K562 (cell line): ENCODE measurements around the gene PCSK1. TPM values are rescaled to one million over a fixed set of nuclear protein-coding genes. Genes with fewer than 3 reads are reported as not detected.

Experiments
- polyA plus RNA-seq, 8 experiments: library from polyadenylated mRNA; depleted of rRNA in 4 of 8; stranded (reverse) in 5 of 8; unstranded in 3 of 8; fragments of >200 nt; fragmentation: Nextera tagmentation in 2 of 8; fragmentation: Illumina TruSeq in 1 of 8; extraction: Ambion mirVana in 2 of 8; extraction: Trizol in 1 of 8; gene quantifications; 2 replicates each; pipeline versions ENCODE4 v1.2.1 to v1.2.3, GENCODE V29; 2011 to 2014; ENCODE audit warnings: inconsistent platforms in 1 of 8, missing spikeins in 1 of 8
- total RNA-seq, 7 experiments: library from RNA; depleted of rRNA in 6 of 7; stranded (reverse); fragments of >200 nt in 6 of 7; fragmentation: Illumina TruSeq in 2 of 7; extraction: Trizol in 2 of 7; gene quantifications; 2 replicates each; pipeline versions ENCODE4 v1.2.1 to v1.2.3, GENCODE V29; 2011 to 2021; ENCODE audit warnings: low replicate concordance in 1 of 7
- TF ChIP-seq, protein P1 (sequence below), 2 experiments: fragments of 450-650 bp in 1 of 2; sonication (generic) in 1 of 2; formaldehyde crosslinking in 1 of 2; IDR thresholded peaks; 2 replicates each; pipeline versions ENCODE4 v1.7.1 to v1.9.0; 2016 to 2022; ENCODE audit warnings: inconsistent platforms in 1 of 2, mild to moderate bottlenecking in 1 of 2, missing genetic modification reagents in 1 of 2

Gene PCSK1
- total and polyA plus RNA-seq, 9 of the 15 experiments (the other 6 are each of a cell fraction or from before 2014, with no cell fraction given) = not detected

- TF ChIP-seq, protein P1, sequence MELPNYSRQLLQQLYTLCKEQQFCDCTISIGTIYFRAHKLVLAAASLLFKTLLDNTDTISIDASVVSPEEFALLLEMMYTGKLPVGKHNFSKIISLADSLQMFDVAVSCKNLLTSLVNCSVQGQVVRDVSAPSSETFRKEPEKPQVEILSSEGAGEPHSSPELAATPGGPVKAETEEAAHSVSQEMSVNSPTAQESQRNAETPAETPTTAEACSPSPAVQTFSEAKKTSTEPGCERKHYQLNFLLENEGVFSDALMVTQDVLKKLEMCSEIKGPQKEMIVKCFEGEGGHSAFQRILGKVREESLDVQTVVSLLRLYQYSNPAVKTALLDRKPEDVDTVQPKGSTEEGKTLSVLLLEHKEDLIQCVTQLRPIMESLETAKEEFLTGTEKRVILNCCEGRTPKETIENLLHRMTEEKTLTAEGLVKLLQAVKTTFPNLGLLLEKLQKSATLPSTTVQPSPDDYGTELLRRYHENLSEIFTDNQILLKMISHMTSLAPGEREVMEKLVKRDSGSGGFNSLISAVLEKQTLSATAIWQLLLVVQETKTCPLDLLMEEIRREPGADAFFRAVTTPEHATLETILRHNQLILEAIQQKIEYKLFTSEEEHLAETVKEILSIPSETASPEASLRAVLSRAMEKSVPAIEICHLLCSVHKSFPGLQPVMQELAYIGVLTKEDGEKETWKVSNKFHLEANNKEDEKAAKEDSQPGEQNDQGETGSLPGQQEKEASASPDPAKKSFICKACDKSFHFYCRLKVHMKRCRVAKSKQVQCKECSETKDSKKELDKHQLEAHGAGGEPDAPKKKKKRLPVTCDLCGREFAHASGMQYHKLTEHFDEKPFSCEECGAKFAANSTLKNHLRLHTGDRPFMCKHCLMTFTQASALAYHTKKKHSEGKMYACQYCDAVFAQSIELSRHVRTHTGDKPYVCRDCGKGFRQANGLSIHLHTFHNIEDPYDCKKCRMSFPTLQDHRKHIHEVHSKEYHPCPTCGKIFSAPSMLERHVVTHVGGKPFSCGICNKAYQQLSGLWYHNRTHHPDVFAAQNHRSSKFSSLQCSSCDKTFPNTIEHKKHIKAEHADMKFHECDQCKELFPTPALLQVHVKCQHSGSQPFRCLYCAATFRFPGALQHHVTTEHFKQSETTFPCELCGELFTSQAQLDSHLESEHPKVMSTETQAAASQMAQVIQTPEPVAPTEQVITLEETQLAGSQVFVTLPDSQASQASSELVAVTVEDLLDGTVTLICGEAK (IDR thresholded peaks at IDR 0.05) = no peak
- TF ChIP-seq, protein P1 (CRISPR knock-in tag; IDR thresholded peaks at IDR 0.05) = no peak
These were observed 79.8 kb downstream of the PCSK1 start (continued) for GRCh38 chr5:96353220-96353619.
